ENCODE data around the gene RAB11FIP4.

RAB11FIP4 gene

GRCh38 chr17:31549525-31550388, 158.3 kb downstream of the RAB11FIP4 start:
- peak; percentile 66 for DNase-seq (ENCODE audit: low read depth)

GRCh38 chr17:31550389-31551056, 159.0 kb downstream of the RAB11FIP4 start:
- DNase-seq (ENCODE audit: low read depth): no peak

GRCh38 chr17:31552568-31552967, 161.1 kb downstream of the RAB11FIP4 start:
- no peak for DNase-seq (ENCODE audit: low read depth)

GRCh38 chr17:31553506-31553905, 162.0 kb downstream of the RAB11FIP4 start:
- no peak for DNase-seq (ENCODE audit: low read depth)

GRCh38 chr17:31554930-31555329, 163.5 kb downstream of the RAB11FIP4 start:
- DNase-seq (ENCODE audit: low read depth): no peak

GRCh38 chr17:31556969-31557645, 165.6 kb downstream of the RAB11FIP4 start:
- no peak for DNase-seq (ENCODE audit: low read depth)

- peak; percentile 33 for DNase-seq (ENCODE audit: low read depth)
These were observed 167.5 kb downstream of the RAB11FIP4 start for GRCh38 chr17:31558748-31559583.

GRCh38 chr17:31559584-31560501, 168.4 kb downstream of the RAB11FIP4 start:
- no peak for DNase-seq (ENCODE audit: low read depth)

GRCh38 chr17:31560616-31561235, 169.3 kb downstream of the RAB11FIP4 start:
- no peak for DNase-seq (ENCODE audit: low read depth)

- DNase-seq (ENCODE audit: low read depth): no peak
These were observed 170.2 kb downstream of the RAB11FIP4 start for GRCh38 chr17:31561469-31562375.

- no peak for DNase-seq (ENCODE audit: low read depth)
These were observed 170.9 kb downstream of the RAB11FIP4 start for GRCh38 chr17:31562376-31562840.

- no peak for DNase-seq (ENCODE audit: low read depth)
These were observed 172.8 kb downstream of the RAB11FIP4 start for GRCh38 chr17:31564291-31564690.

- DNase-seq (ENCODE audit: low read depth): no peak
These were observed 173.4 kb downstream of the RAB11FIP4 start for GRCh38 chr17:31564883-31565301.

- no peak for DNase-seq (ENCODE audit: low read depth)
These were observed 174.2 kb downstream of the RAB11FIP4 start for GRCh38 chr17:31565652-31566051.

GRCh38 chr17:31566247-31566991, 174.9 kb downstream of the RAB11FIP4 start:
- DNase-seq (ENCODE audit: low read depth): no peak

GRCh38 chr17:31566992-31567373, 175.5 kb downstream of the RAB11FIP4 start:
- no peak for DNase-seq (ENCODE audit: low read depth)

- DNase-seq (ENCODE audit: low read depth): no peak
These were observed 176.6 kb downstream of the RAB11FIP4 start for GRCh38 chr17:31568121-31568520.

- no peak for DNase-seq (ENCODE audit: low read depth)
These were observed 177.1 kb downstream of the RAB11FIP4 start for GRCh38 chr17:31568539-31568938.
